HepG2 (cell line): ENCODE data around the gene ZC3H18. TPM values are rescaled to one million over a fixed set of nuclear protein-coding genes. Genes with fewer than 3 reads are reported as not detected.

ENCODE experiments used
- AFF4 ChIP-seq: sonication (generic); formaldehyde crosslinking; IDR thresholded peaks from 2 replicates; pipeline ENCODE4 v1.4.0; 2020; ENCODE audit warnings: missing genetic modification reagents
- ATF3 ChIP-seq: sonication (generic); formaldehyde crosslinking; IDR thresholded peaks from 2 replicates; pipeline ENCODE4 v1.4.0; 2020; ENCODE audit warnings: missing genetic modification reagents
- ATF7 ChIP-seq, 2 experiments: fragments of 450-650 bp in 1 of 2; sonication (generic) in 1 of 2; formaldehyde crosslinking in 1 of 2; IDR thresholded peaks; 2 replicates each; pipeline versions ENCODE4 v1.4.0 to v1.6.1; 2016 to 2020; ENCODE audit warnings: antibody characterized with exemption in 1 of 2, mild to moderate bottlenecking in 1 of 2, missing genetic modification reagents in 1 of 2
- CEBPB ChIP-seq: IDR thresholded peaks from 2 replicates; pipeline ENCODE4 v1.6.1; 2011; ENCODE audit warnings: low read depth, low read length, improper control_type of control experiment, borderline replicate concordance
- FOXM1 ChIP-seq: sonication (generic); formaldehyde crosslinking; IDR thresholded peaks from 2 replicates; pipeline ENCODE4 v1.5.0; 2020; ENCODE audit warnings: missing genetic modification reagents
- HOXA3 ChIP-seq: sonication (generic); formaldehyde crosslinking; IDR thresholded peaks from 2 replicates; pipeline ENCODE4 v1.5.0; 2020; ENCODE audit warnings: missing genetic modification reagents
- JDP2 ChIP-seq: sonication (generic); formaldehyde crosslinking; IDR thresholded peaks from 2 replicates; pipeline ENCODE4 v1.8.1; 2022; ENCODE audit warnings: missing genetic modification reagents, borderline replicate concordance
- LBX2 ChIP-seq: sonication (generic); formaldehyde crosslinking; IDR thresholded peaks from 2 replicates; pipeline ENCODE4 v1.5.0; 2020; ENCODE audit warnings: missing genetic modification reagents, mild to moderate bottlenecking, borderline replicate concordance
- NFIC ChIP-seq: IDR thresholded peaks from 2 replicates; pipeline ENCODE4 v1.6.1; 2012; ENCODE audit warnings: mild to moderate bottlenecking, low read length, inconsistent platforms
- NKX3-1 ChIP-seq: sonication (generic); formaldehyde crosslinking; IDR thresholded peaks from 2 replicates; pipeline ENCODE4 v1.5.0; 2020; ENCODE audit warnings: missing genetic modification reagents
- RAD51 ChIP-seq: fragments of 450-650 bp; IDR thresholded peaks from 2 replicates; pipeline ENCODE4 v1.6.1; 2016; ENCODE audit warnings: borderline replicate concordance
- SMYD3 ChIP-seq: sonication (generic); formaldehyde crosslinking; IDR thresholded peaks from 2 replicates; pipeline ENCODE4 v1.8.1; 2023; ENCODE audit warnings: mild to moderate bottlenecking, missing genetic modification reagents
- SP4 ChIP-seq: sonication (generic); formaldehyde crosslinking; IDR thresholded peaks from 2 replicates; pipeline ENCODE4 v1.8.1; 2023; ENCODE audit warnings: mild to moderate bottlenecking, missing genetic modification reagents
- WIZ ChIP-seq: sonication (generic); formaldehyde crosslinking; IDR thresholded peaks from 2 replicates; pipeline ENCODE4 v1.5.1; 2020; ENCODE audit warnings: mild to moderate bottlenecking, missing genetic modification reagents
- ZEB1 ChIP-seq: IDR thresholded peaks from 2 replicates; pipeline ENCODE4 v1.6.1; 2012; ENCODE audit warnings: mild to moderate bottlenecking, low read depth, inconsistent platforms; ENCODE audit not compliant: insufficient replicate concordance
- ZFP90 ChIP-seq: sonication (generic); formaldehyde crosslinking; IDR thresholded peaks from 2 replicates; pipeline ENCODE4 v1.8.0; 2022; ENCODE audit warnings: missing genetic modification reagents, mild to moderate bottlenecking, inconsistent platforms, borderline replicate concordance
- ZKSCAN1 ChIP-seq: fragments of 150-350 bp; IDR thresholded peaks from 2 replicates; pipeline ENCODE4 v1.6.1; 2014; ENCODE audit warnings: low read length
- ZNF276 ChIP-seq: sonication (generic); formaldehyde crosslinking; IDR thresholded peaks from 2 replicates; pipeline ENCODE4 v1.4.0; 2020; ENCODE audit warnings: mild to moderate bottlenecking, low read depth, missing genetic modification reagents
- ZNF446 ChIP-seq: sonication (generic); formaldehyde crosslinking; IDR thresholded peaks from 2 replicates; pipeline ENCODE4 v1.5.0; 2020; ENCODE audit warnings: mild to moderate bottlenecking, missing genetic modification reagents
- ZNF513 ChIP-seq: sonication (generic); formaldehyde crosslinking; conservative IDR thresholded peaks from 2 replicates; pipeline ENCODE4 v1.5.0; 2020; ENCODE audit warnings: missing genetic modification reagents
- ZNF616 ChIP-seq: sonication (generic); formaldehyde crosslinking; IDR thresholded peaks from 2 replicates; pipeline ENCODE4 v1.5.0; 2020; ENCODE audit warnings: low read depth, mild to moderate bottlenecking, missing genetic modification reagents
- ZNF761 ChIP-seq: sonication (generic); formaldehyde crosslinking; conservative IDR thresholded peaks from 2 replicates; pipeline ENCODE4 v1.4.0; 2020; ENCODE audit warnings: mild to moderate bottlenecking, missing genetic modification reagents
- ZNF790 ChIP-seq: sonication (generic); formaldehyde crosslinking; IDR thresholded peaks from 2 replicates; pipeline ENCODE4 v1.8.0; 2022; ENCODE audit warnings: missing genetic modification reagents, mild to moderate bottlenecking, borderline replicate concordance
- polyA plus RNA-seq, 8 experiments: library from polyadenylated mRNA; depleted of rRNA in 3 of 8; stranded (reverse) in 7 of 8; unstranded in 1 of 8; fragments of >200 nt; fragmentation: Illumina TruSeq in 4 of 8; extraction: Trizol in 4 of 8; gene quantifications; 2 replicates each; pipeline versions ENCODE4 v1.2.1 to v1.2.3, GENCODE V29; 2011 to 2016; ENCODE audit warnings: low read depth in 4 of 8, missing spikeins in 1 of 8, mixed read lengths in 1 of 8; ENCODE audit not compliant: insufficient read depth in 1 of 8
- total RNA-seq, 5 experiments: library from RNA; depleted of rRNA; stranded (reverse); fragments of >200 nt; fragmentation: Illumina TruSeq; extraction: Trizol; gene quantifications; 2 replicates each; pipeline ENCODE4 v1.2.3, GENCODE V29; 2016; ENCODE audit warnings: low read depth in 1 of 5

Gene ZC3H18
- total and polyA plus RNA-seq, 2 of the 13 experiments (the other 11 are each of a cell fraction or from before 2014, with no cell fraction given) = 11.2 to 27.4 TPM

- TF ChIP-seq ATF7 (IDR thresholded peaks at IDR 0.05) = no peak
- TF ChIP-seq ATF7 (CRISPR knock-in tag; IDR thresholded peaks at IDR 0.05) = no peak
- TF ChIP-seq NFIC = no peak
- TF ChIP-seq ZNF276 (CRISPR knock-in tag) = no peak
- TF ChIP-seq WIZ (CRISPR knock-in tag) = no peak
- no peak for TF ChIP-seq RAD51
- peak; percentile 70 for TF ChIP-seq NKX3-1 (CRISPR knock-in tag)
- no peak for TF ChIP-seq JDP2 (CRISPR knock-in tag)
- TF ChIP-seq CEBPB = no peak
- TF ChIP-seq SP4 (CRISPR knock-in tag) = no peak; the same call in 1 of the 2 replicates
- TF ChIP-seq AFF4 = no peak
- TF ChIP-seq ZKSCAN1 = no peak
- TF ChIP-seq FOXM1 (CRISPR knock-in tag) = peak; percentile 46; the same call in 1 of the 2 replicates
- TF ChIP-seq ZNF790 (CRISPR knock-in tag) = peak; percentile 94; the same call in 1 of the 2 replicates
- peak; percentile 93 for TF ChIP-seq ZNF446 (CRISPR knock-in tag)
- TF ChIP-seq ZNF616 (CRISPR knock-in tag) = 0 out of 2 replicates have a peak, but pooled peaks have one; percentile 86
- no peak for TF ChIP-seq SMYD3 (CRISPR knock-in tag)
- TF ChIP-seq ZEB1 = no peak
- no peak for TF ChIP-seq ZNF761
- no peak for TF ChIP-seq HOXA3 (CRISPR knock-in tag)
- 0 out of 2 replicates have a peak, but pooled peaks have one; percentile 47 for TF ChIP-seq ZNF513 (CRISPR knock-in tag)
- TF ChIP-seq LBX2 (CRISPR knock-in tag) = 0 out of 2 replicates have a peak, but pooled peaks have one; percentile 64
- TF ChIP-seq ZFP90 (CRISPR knock-in tag) = no peak; the same call in 1 of the 2 replicates
- no peak; the same call in 1 of the 2 replicates for TF ChIP-seq ATF3
Measured at GRCh38 chr16:88650749-88651275, 80.6 kb downstream of the ZC3H18 start, which contains the start of gene CYBA (continued).
